GM23338 (cell line): ENCODE data around the gene KCNF1. TPM values are rescaled to one million over a fixed set of nuclear protein-coding genes. Genes with fewer than 3 reads are reported as not detected.

Experiments
- ATAC-seq: fragments of 200-7000 bp; cut with Tn5 transposase; 3 replicates; pipeline ENCODE4 v1.9.1; 2020
- DNase-seq: peaks from one replicate; pipeline ENCODE4 v3.0.0-alpha.2; 2015; ENCODE audit warnings: low spot score
- H2AFZ ChIP-seq: fragments of 200-600 bp; sonication (generic); 2 replicates; pipeline ENCODE4 v1.8.0; 2016; ENCODE audit warnings: antibody characterized with exemption, mild to moderate bottlenecking, moderate library complexity
- H3F3A ChIP-seq: fragments of 200-600 bp; sonication (generic); replicated peaks from 2 replicates; pipeline ENCODE4 v1.8.0; 2017; ENCODE audit warnings: antibody characterized with exemption, mixed run types, low read depth
- H3K27ac ChIP-seq: fragments of 200-600 bp; sonication (generic); 2 replicates; pipeline ENCODE4 v1.6.1; 2016; ENCODE audit warnings: low read depth
- H3K27me3 ChIP-seq: fragments of 200-600 bp; sonication (generic); 2 replicates; pipeline ENCODE4 v1.8.0; 2016; ENCODE audit warnings: mild to moderate bottlenecking, mixed run types, moderate library complexity; ENCODE audit not compliant: insufficient read depth
- H3K36me3 ChIP-seq: fragments of 200-600 bp; sonication (generic); 2 replicates; pipeline ENCODE4 v1.8.0; 2016; ENCODE audit warnings: mild to moderate bottlenecking; ENCODE audit not compliant: insufficient read depth
- H3K4me1 ChIP-seq: fragments of 200-600 bp; sonication (generic); 2 replicates; pipeline ENCODE4 v1.8.0; 2016; ENCODE audit warnings: mild to moderate bottlenecking, moderate library complexity; ENCODE audit not compliant: insufficient read depth
- H3K4me2 ChIP-seq: fragments of 200-600 bp; sonication (generic); 2 replicates; pipeline ENCODE4 v1.7.1; 2017; ENCODE audit warnings: mixed run types
- H3K4me3 ChIP-seq: fragments of 200-600 bp; sonication (generic); 2 replicates; pipeline ENCODE4 v1.6.1; 2016; ENCODE audit warnings: mixed run types
- H3K79me2 ChIP-seq: fragments of 200-600 bp; sonication (generic); replicated peaks from 2 replicates; pipeline ENCODE4 v1.8.0; 2017; ENCODE audit warnings: mild to moderate bottlenecking; ENCODE audit not compliant: insufficient read depth
- H3K9me2 ChIP-seq: fragments of 200-600 bp; sonication (generic); 2 replicates; pipeline ENCODE4 v1.8.0; 2017; ENCODE audit not compliant: insufficient read depth
- H4K20me1 ChIP-seq: fragments of 200-600 bp; sonication (generic); replicated peaks from 2 replicates; pipeline ENCODE4 v1.8.0; 2017; ENCODE audit warnings: mild to moderate bottlenecking; ENCODE audit not compliant: insufficient read depth
- H3K27ac Mint-ChIP-seq: 2 replicates; pipeline ENCODE4 v1.8.0; 2020; ENCODE audit warnings: inconsistent platforms, mild to moderate bottlenecking, moderate library complexity, mixed read lengths
- H3K27me3 Mint-ChIP-seq: 3 replicates; pipeline ENCODE4 v1.8.0; 2022; ENCODE audit warnings: low read depth, mild to moderate bottlenecking, moderate library complexity, mixed read lengths, inconsistent platforms; ENCODE audit not compliant: insufficient read depth, poor library complexity
- H3K36me3 Mint-ChIP-seq: 3 replicates; pipeline ENCODE4 v1.8.0; 2021; ENCODE audit warnings: low read depth, mild to moderate bottlenecking, inconsistent platforms, moderate library complexity, mixed read lengths
- H3K4me1 Mint-ChIP-seq: 3 replicates; pipeline ENCODE4 v1.8.0; 2020; ENCODE audit warnings: mild to moderate bottlenecking, inconsistent platforms, mixed read lengths
- H3K4me3 Mint-ChIP-seq: 3 replicates; pipeline ENCODE4 v1.8.0; 2021; ENCODE audit warnings: moderate library complexity, mild to moderate bottlenecking, inconsistent platforms, mixed read lengths
- H3K9me3 Mint-ChIP-seq: 3 replicates; pipeline ENCODE4 v1.8.0; 2020; ENCODE audit warnings: moderate library complexity, mild to moderate bottlenecking, inconsistent platforms, mixed read lengths
- CREB1 ChIP-seq: fragments of 250-450 bp; sonication (Bioruptor Pico); IDR thresholded peaks from 2 replicates; pipeline ENCODE4 v1.5.0; 2020; ENCODE audit warnings: low read depth, mild to moderate bottlenecking, moderate library complexity
- CTCF ChIP-seq, 2 experiments: fragments of 200-600 bp in 1 of 2; sonication (generic) in 1 of 2; conservative IDR thresholded peaks; 2 replicates each; pipeline versions ENCODE4 v1.5.1 to v1.6.1; 2016 to 2017; ENCODE audit warnings: antibody characterized with exemption in 2 of 2, low read depth in 2 of 2, mild to moderate bottlenecking in 2 of 2, moderate library complexity in 1 of 2
- ETS1 ChIP-seq: IDR thresholded peaks from 2 replicates; pipeline ENCODE4 v1.6.1; 2016; ENCODE audit warnings: antibody characterized with exemption
- EZH2 ChIP-seq: fragments of 200-600 bp; sonication (generic); IDR thresholded peaks from one replicate; pipeline ENCODE4 v1.8.0; 2017; ENCODE audit warnings: antibody characterized with exemption, mild to moderate bottlenecking, low read depth; ENCODE audit not compliant: unreplicated experiment
- EZH2phosphoT487 ChIP-seq: fragments of 200-600 bp; sonication (generic); IDR thresholded peaks from one replicate; pipeline ENCODE4 v1.8.1; 2018; ENCODE audit warnings: antibody characterized with exemption; ENCODE audit not compliant: unreplicated experiment
- JUNB ChIP-seq: IDR thresholded peaks from one replicate; pipeline ENCODE4 v1.6.1; 2016; ENCODE audit warnings: antibody characterized with exemption; ENCODE audit not compliant: unreplicated experiment
- REST ChIP-seq: IDR thresholded peaks from one replicate; pipeline ENCODE4 v1.6.1; 2018; ENCODE audit warnings: antibody characterized with exemption; ENCODE audit not compliant: unreplicated experiment
- STAT1 ChIP-seq: IDR thresholded peaks from one replicate; pipeline ENCODE4 v1.6.1; 2016; ENCODE audit warnings: antibody characterized with exemption; ENCODE audit not compliant: unreplicated experiment
- ZNF114 ChIP-seq: fragments of 250-450 bp; sonication (Bioruptor Pico); IDR thresholded peaks from 2 replicates; pipeline ENCODE4 v1.5.0; 2020; ENCODE audit warnings: mild to moderate bottlenecking, moderate library complexity
- polyA plus RNA-seq: library from polyadenylated mRNA; unstranded; fragments of >200 nt; fragmentation: Nextera tagmentation; extraction: Ambion mirVana; gene quantifications from 2 replicates; pipeline ENCODE4 v1.2.1, GENCODE V29; 2016
- total RNA-seq: library from RNA; depleted of rRNA; stranded (reverse); fragments of >200 nt; shearing (Covaris generic); gene quantifications from 2 replicates; pipeline ENCODE4 v1.2.3, GENCODE V29; 2014

The KCNF1 gene
- total and polyA plus RNA-seq, 2 experiments from 2014 or later, result 0.11 to 1.5 TPM

- Mint-ChIP-seq H3K4me1 (no peaks in the 10 kb centered on the region), H3K27ac (no peak overlapping the region), H3K4me3 (no peak overlapping the region), H3K27me3 (peaks cover 16% of the 10 kb centered on the region), H3K9me3 (peaks cover 24% of the 10 kb centered on the region), H3K36me3 (peaks cover 17% of the 10 kb centered on the region)
- no peaks in the 10 kb centered on the region for H3K27me3 ChIP-seq
- ATAC-seq (no peak), DNase-seq (no peak)
- TF ChIP-seq ZNF114 (no peak), EZH2 (no peak), ETS1 (no peak), CREB1 (CRISPR knock-in tag) (no peak), REST (no peak)
- no peaks in the 10 kb centered on the region for H3F3A ChIP-seq
- no peak overlapping the region for H3K4me3 ChIP-seq
- H3K36me3 ChIP-seq, result no peaks in the 10 kb centered on the region
- H3K79me2 ChIP-seq, result no peaks in the 10 kb centered on the region
- no peak overlapping the region for H3K27ac ChIP-seq
- no peak overlapping the region for H3K4me2 ChIP-seq
- H2AFZ ChIP-seq, result no peak overlapping the region
- no peaks in the 10 kb centered on the region for H4K20me1 ChIP-seq
- no peaks in the 10 kb centered on the region for H3K4me1 ChIP-seq
- no peaks in the 10 kb centered on the region for H3K9me2 ChIP-seq
These were observed 44.5 kb downstream of the KCNF1 start for GRCh38 chr2:10956006-10956790.

- H3K27ac Mint-ChIP-seq, result no peak overlapping the region
- no peaks in the 10 kb centered on the region for H4K20me1 ChIP-seq
- peaks cover 24% of the 10 kb centered on the region for H3K9me3 Mint-ChIP-seq
- H3K4me3 Mint-ChIP-seq, result no peak overlapping the region
- H3K4me3 ChIP-seq, result no peak overlapping the region
- H3K4me1 ChIP-seq, result no peaks in the 10 kb centered on the region
- no peak overlapping the region for H2AFZ ChIP-seq
- DNase-seq (no peak), ATAC-seq (no peak)
- H3K9me2 ChIP-seq, result no peaks in the 10 kb centered on the region
- no peaks in the 10 kb centered on the region for H3F3A ChIP-seq
- H3K4me2 ChIP-seq, result no peak overlapping the region
- no peaks in the 10 kb centered on the region for H3K36me3 ChIP-seq
- H3K36me3 Mint-ChIP-seq, result peaks cover 17% of the 10 kb centered on the region
- no peaks in the 10 kb centered on the region for H3K27me3 ChIP-seq
- no peaks in the 10 kb centered on the region for H3K4me1 Mint-ChIP-seq
- no peak overlapping the region for H3K27ac ChIP-seq
- H3K27me3 Mint-ChIP-seq, result peaks cover 19% of the 10 kb centered on the region
- no peaks in the 10 kb centered on the region for H3K79me2 ChIP-seq
- TF ChIP-seq CREB1 (CRISPR knock-in tag) (no peak), CTCF (conservative IDR thresholded peaks at IDR 0.05; ENCODE audit: low read depth in 2 of 2) (no peak), REST (no peak), STAT1 (no peak), ETS1 (no peak), JUNB (no peak), EZH2phosphoT487 (no peak)
These were observed 45.7 kb downstream of the KCNF1 start for GRCh38 chr2:10957391-10957790.
